ENCODE results near the gene COL4A2. TPM values are rescaled to one million over a fixed set of nuclear protein-coding genes. Genes with fewer than 3 reads are reported as not detected.

COL4A2 gene
- total RNA-seq, 2 donors from 2014 or later: not detected

- H3K27ac Mint-ChIP-seq: no peak overlapping the region
- H3K36me3 Mint-ChIP-seq (ENCODE audit: insufficient read depth in 2 of 2): peaks cover 0 to 2% of the 10 kb centered on the region in 2 donors
- no peak overlapping the region for H3K4me3 Mint-ChIP-seq
- DNase-seq: no peak
- peaks cover 0 to 2% of the 10 kb centered on the region in 2 donors for H3K9me3 Mint-ChIP-seq
- no peak for ATAC-seq (replicated peaks in 1 of 2)
- H3K27me3 Mint-ChIP-seq (ENCODE audit: low read depth): peaks cover 34% of the 10 kb centered on the region
- no peaks in the 10 kb centered on the region for H3K4me1 Mint-ChIP-seq (ENCODE audit: low read depth)
These were observed 20.0 kb upstream of the COL4A2 start for GRCh38 chr13:110286833-110287819.

GRCh38 chr13:110289174-110289573, 17.9 kb upstream of the COL4A2 start:
- no peak for DNase-seq
- Mint-ChIP-seq H3K4me1 (ENCODE audit: low read depth) (no peaks in the 10 kb centered on the region), H3K9me3 (peaks cover 0 to 2% of the 10 kb centered on the region in 2 donors), H3K27ac (no peak overlapping the region), H3K27me3 (ENCODE audit: low read depth) (peaks cover 29% of the 10 kb centered on the region), H3K36me3 (ENCODE audit: insufficient read depth in 2 of 2) (peaks cover 2% of the 10 kb centered on the region in 2 donors), H3K4me3 (no peak overlapping the region)
- no peak for ATAC-seq (replicated peaks in 1 of 2)

- Mint-ChIP-seq H3K27ac (no peak overlapping the region), H3K27me3 (ENCODE audit: low read depth) (peaks cover 33% of the 10 kb centered on the region), H3K4me1 (ENCODE audit: low read depth) (no peaks in the 10 kb centered on the region), H3K9me3 (peaks cover 0 to 2% of the 10 kb centered on the region in 2 donors), H3K36me3 (ENCODE audit: insufficient read depth in 2 of 2) (peaks cover 2% of the 10 kb centered on the region in 2 donors), H3K4me3 (no peak overlapping the region)
- ATAC-seq (replicated peaks in 1 of 2) (no peak), DNase-seq (no peak)
These were observed 17.4 kb upstream of the COL4A2 start for GRCh38 chr13:110289661-110290060.

- Mint-ChIP-seq H3K27me3 (ENCODE audit: low read depth) (peaks cover 38% of the 10 kb centered on the region), H3K27ac (no peak overlapping the region), H3K9me3 (peaks cover 0 to 2% of the 10 kb centered on the region in 2 donors), H3K36me3 (ENCODE audit: insufficient read depth in 2 of 2) (peaks cover 2% of the 10 kb centered on the region in 2 donors), H3K4me1 (ENCODE audit: low read depth) (no peaks in the 10 kb centered on the region), H3K4me3 (no peak overlapping the region)
- DNase-seq (no peak), ATAC-seq (replicated peaks in 1 of 2) (no peak)
These were observed 16.9 kb upstream of the COL4A2 start for GRCh38 chr13:110290153-110290552.

GRCh38 chr13:110290826-110291225, 16.3 kb upstream of the COL4A2 start:
- Mint-ChIP-seq H3K36me3 (ENCODE audit: insufficient read depth in 2 of 2) (peaks cover 2% of the 10 kb centered on the region in 2 donors), H3K27me3 (ENCODE audit: low read depth) (peaks cover 44% of the 10 kb centered on the region), H3K9me3 (peaks cover 0 to 2% of the 10 kb centered on the region in 2 donors), H3K4me1 (ENCODE audit: low read depth) (no peaks in the 10 kb centered on the region), H3K27ac (no peak overlapping the region), H3K4me3 (no peak overlapping the region)
- ATAC-seq (replicated peaks in 1 of 2) (no peak), DNase-seq (no peak)

- Mint-ChIP-seq H3K36me3 (ENCODE audit: insufficient read depth in 2 of 2) (peaks cover 2% of the 10 kb centered on the region in 2 donors), H3K27me3 (ENCODE audit: low read depth) (peaks cover 49% of the 10 kb centered on the region), H3K4me1 (ENCODE audit: low read depth) (no peaks in the 10 kb centered on the region), H3K9me3 (peaks cover 0 to 2% of the 10 kb centered on the region in 2 donors), H3K27ac (no peak overlapping the region), H3K4me3 (no peak overlapping the region)
- DNase-seq: no peak
- no peak for ATAC-seq (replicated peaks in 1 of 2)
These were observed 15.8 kb upstream of the COL4A2 start for GRCh38 chr13:110291286-110291685.

- Mint-ChIP-seq H3K4me1 (ENCODE audit: low read depth) (no peaks in the 10 kb centered on the region), H3K9me3 (peaks cover 0 to 2% of the 10 kb centered on the region in 2 donors), H3K36me3 (ENCODE audit: insufficient read depth in 2 of 2) (peaks cover 2% of the 10 kb centered on the region in 2 donors), H3K27me3 (ENCODE audit: low read depth) (peaks cover 64% of the 10 kb centered on the region), H3K27ac (no peak overlapping the region), H3K4me3 (no peak overlapping the region)
- no peak for DNase-seq
- ATAC-seq (replicated peaks in 1 of 2): no peak
These were observed 14.0 kb upstream of the COL4A2 start for GRCh38 chr13:110293037-110293436.

- H3K4me3 Mint-ChIP-seq: no peak overlapping the region
- H3K4me1 Mint-ChIP-seq (ENCODE audit: low read depth): no peaks in the 10 kb centered on the region
- DNase-seq: no peak
- H3K36me3 Mint-ChIP-seq (ENCODE audit: insufficient read depth in 2 of 2): peaks cover 2% of the 10 kb centered on the region in 2 donors
- peaks cover 68% of the 10 kb centered on the region for H3K27me3 Mint-ChIP-seq (ENCODE audit: low read depth)
- ATAC-seq (replicated peaks in 1 of 2): no peak
- H3K27ac Mint-ChIP-seq: no peak overlapping the region
- H3K9me3 Mint-ChIP-seq: peaks cover 0 to 2% of the 10 kb centered on the region in 2 donors
These were observed 13.4 kb upstream of the COL4A2 start for GRCh38 chr13:110293649-110294048.

GRCh38 chr13:110294146-110294545, 12.9 kb upstream of the COL4A2 start:
- ATAC-seq (replicated peaks in 1 of 2) (no peak), DNase-seq (no peak)
- peaks cover 0 to 2% of the 10 kb centered on the region in 2 donors for H3K9me3 Mint-ChIP-seq
- no peak overlapping the region for H3K4me3 Mint-ChIP-seq
- peaks cover 73% of the 10 kb centered on the region for H3K27me3 Mint-ChIP-seq (ENCODE audit: low read depth)
- H3K4me1 Mint-ChIP-seq (ENCODE audit: low read depth): no peaks in the 10 kb centered on the region
- H3K36me3 Mint-ChIP-seq (ENCODE audit: insufficient read depth in 2 of 2): peaks cover 2% of the 10 kb centered on the region in 2 donors
- no peak overlapping the region for H3K27ac Mint-ChIP-seq

- ATAC-seq (replicated peaks in 1 of 2) (no peak), DNase-seq (no peak)
- Mint-ChIP-seq H3K4me1 (ENCODE audit: low read depth) (no peaks in the 10 kb centered on the region), H3K36me3 (ENCODE audit: insufficient read depth in 2 of 2) (peaks cover 2% of the 10 kb centered on the region in 2 donors), H3K27ac (no peak overlapping the region), H3K27me3 (ENCODE audit: low read depth) (peaks cover 78% of the 10 kb centered on the region), H3K9me3 (peaks cover 0 to 2% of the 10 kb centered on the region in 2 donors), H3K4me3 (no peak overlapping the region)
These were observed 12.5 kb upstream of the COL4A2 start for GRCh38 chr13:110294622-110295021.

- no peak for ATAC-seq (replicated peaks in 1 of 2)
- Mint-ChIP-seq H3K36me3 (ENCODE audit: insufficient read depth in 2 of 2) (peaks cover 0 to 2% of the 10 kb centered on the region in 2 donors), H3K27ac (no peak overlapping the region), H3K9me3 (no peaks in the 10 kb centered on the region), H3K27me3 (ENCODE audit: low read depth) (peaks cover 75% of the 10 kb centered on the region), H3K4me3 (no peak overlapping the region), H3K4me1 (ENCODE audit: low read depth) (no peaks in the 10 kb centered on the region)
- DNase-seq: no peak
These were observed 10.1 kb upstream of the COL4A2 start for GRCh38 chr13:110297011-110297410.

GRCh38 chr13:110297766-110298504, 9.1 kb upstream of the COL4A2 start:
- no peaks in the 10 kb centered on the region for H3K4me1 Mint-ChIP-seq (ENCODE audit: low read depth)
- no peaks in the 10 kb centered on the region for H3K9me3 Mint-ChIP-seq
- ATAC-seq (replicated peaks in 1 of 2) (no peak), DNase-seq (no peak)
- no peak overlapping the region for H3K4me3 Mint-ChIP-seq
- peaks cover 78% of the 10 kb centered on the region for H3K27me3 Mint-ChIP-seq (ENCODE audit: low read depth)
- H3K27ac Mint-ChIP-seq: no peak overlapping the region
- H3K36me3 Mint-ChIP-seq (ENCODE audit: insufficient read depth in 2 of 2): no peaks in the 10 kb centered on the region

All from activated T-cell treated with anti-CD3 and anti-CD28 coated beads, Interleukin-2, amount 50 U/mL, for 72 hours (primary cell).